HepG2 (cell line): ENCODE data around the gene LBR. TPM values are rescaled to one million over a fixed set of nuclear protein-coding genes. Genes with fewer than 3 reads are reported as not detected.

ENCODE experiments used
- ATAC-seq: fragments of 200-7000 bp; cut with Tn5 transposase; 3 replicates; pipeline ENCODE4 v1.9.1; 2020; ENCODE audit warnings: mild to moderate bottlenecking, moderate library complexity
- BruUV-seq: library from RNA; stranded (reverse); fragments of 400-500 nt; replicated peaks from 2 replicates; lab custom pipeline; 2021; lab: Mats Ljungman, UMichigan
- CTCF ChIA-PET: fragments of 300-600 bp; formaldehyde crosslinking; extraction: SDS; loops from one replicate; lab custom pipeline; 2021; ENCODE audit warnings: low total read pairs, inconsistent platforms, low intra/inter-chr PET ratio; lab: Yijun Ruan, JAX
- POLR2A ChIA-PET: fragments of 350-600 bp; sonication (Branson Sonifier 250); formaldehyde crosslinking; loops from one replicate; lab custom pipeline; 2020; ENCODE audit warnings: antibody characterized with exemption, inconsistent platforms; lab: Yijun Ruan, JAX
- DNase-seq: peaks from one replicate; pipeline ENCODE4 v3.0.0-alpha.2; 2015; ENCODE audit warnings: low spot score
- FAIRE-seq: peaks from 3 replicates; lab custom pipeline; 2011; peaks lifted over from hg19 to GRCh38; lab: Jason Lieb, UNC
- H2AFZ ChIP-seq: one replicate; pipeline ENCODE4 v1.6.1; 2011; ENCODE audit warnings: low read length, inconsistent platforms
- H3K27ac ChIP-seq: fragments of 300-600 bp; 3 replicates; pipeline ENCODE4 v1.8.0; 2011; ENCODE audit warnings: mixed run types, mild to moderate bottlenecking, mixed read lengths, low read length, inconsistent platforms; ENCODE audit not compliant: insufficient read depth; ENCODE audit errors: extremely low read length
- H3K27me3 ChIP-seq, 2 experiments: fragments of 200-600 bp in 1 of 2; 2 replicates in 1 of 2; 3 replicates in 1 of 2; pipeline versions ENCODE4 v1.6.0 to v1.8.0; 2011; ENCODE audit warnings: low read length in 2 of 2, mild to moderate bottlenecking in 2 of 2, moderate library complexity in 2 of 2, inconsistent platforms in 1 of 2; ENCODE audit not compliant: insufficient read depth in 2 of 2, control insufficient read depth in 1 of 2
- H3K36me3 ChIP-seq, 2 experiments: fragments of 200-600 bp in 1 of 2; replicated peaks in 1 of 2; 2 replicates in 1 of 2; 3 replicates in 1 of 2; pipeline versions ENCODE4 v1.5.1 to v1.8.0; 2011; ENCODE audit warnings: low read length in 2 of 2, inconsistent platforms in 1 of 2; ENCODE audit not compliant: insufficient read depth in 2 of 2, control insufficient read depth in 1 of 2
- H3K4me1 ChIP-seq: 2 replicates; pipeline ENCODE4 v1.5.1; 2012; ENCODE audit warnings: low read length, inconsistent platforms; ENCODE audit not compliant: insufficient read depth
- H3K4me2 ChIP-seq: 2 replicates; pipeline ENCODE4 v1.6.0; 2011; ENCODE audit warnings: low read depth, low read length, inconsistent platforms
- H3K4me3 ChIP-seq, 3 experiments: fragments of 200-600 bp in 1 of 3; sonication (generic), shearing (Covaris generic) in 1 of 3; replicated peaks in 1 of 3; 2 replicates each; pipeline ENCODE4 v1.5.1; 2011 to 2016; ENCODE audit warnings: low read length in 3 of 3, inconsistent platforms in 2 of 3, low read depth in 2 of 3, mild to moderate bottlenecking in 2 of 3, control low read depth in 1 of 3, mixed read lengths in 1 of 3; ENCODE audit not compliant: insufficient read depth in 1 of 3
- H3K79me2 ChIP-seq: one replicate; pipeline ENCODE4 v1.6.1; 2011; ENCODE audit warnings: low read length, inconsistent platforms; ENCODE audit not compliant: insufficient read depth
- H3K9ac ChIP-seq: 2 replicates; pipeline ENCODE4 v1.6.0; 2011; ENCODE audit warnings: mild to moderate bottlenecking, low read depth, low read length, inconsistent platforms; ENCODE audit not compliant: insufficient read depth
- H3K9me3 ChIP-seq: 2 replicates; pipeline ENCODE4 v1.5.1; 2012; ENCODE audit warnings: mild to moderate bottlenecking, low read length
- H4K20me1 ChIP-seq: 2 replicates; pipeline ENCODE4 v1.6.0; 2011; ENCODE audit warnings: inconsistent platforms, mild to moderate bottlenecking, low read length, moderate library complexity; ENCODE audit not compliant: insufficient read depth
- ARNT ChIP-seq: fragments of 450-650 bp; IDR thresholded peaks from 2 replicates; pipeline ENCODE4 v1.6.1; 2017
- EED ChIP-seq: sonication (generic); formaldehyde crosslinking; IDR thresholded peaks from 2 replicates; pipeline ENCODE4 v1.5.0; 2020; ENCODE audit warnings: mild to moderate bottlenecking, missing genetic modification reagents
- GPN1 ChIP-seq: sonication (generic); formaldehyde crosslinking; IDR thresholded peaks from 2 replicates; pipeline ENCODE4 v1.5.1; 2020; ENCODE audit warnings: missing genetic modification reagents, borderline replicate concordance
- MAFF ChIP-seq: IDR thresholded peaks from 2 replicates; pipeline ENCODE4 v1.6.1; 2011; ENCODE audit warnings: low read depth, low read length, improper control_type of control experiment
- MYNN ChIP-seq: sonication (generic); formaldehyde crosslinking; IDR thresholded peaks from 2 replicates; pipeline ENCODE4 v1.4.0; 2020; ENCODE audit warnings: mild to moderate bottlenecking, low read depth, missing genetic modification reagents
- NR2F6 ChIP-seq, 2 experiments: IDR thresholded peaks; 2 replicates each; pipeline ENCODE4 v1.6.1; 2016; ENCODE audit warnings: antibody characterized with exemption in 1 of 2, mild to moderate bottlenecking in 1 of 2
- ZNF367 ChIP-seq: sonication (generic); formaldehyde crosslinking; IDR thresholded peaks from 2 replicates; pipeline ENCODE4 v1.4.0; 2020; ENCODE audit warnings: missing genetic modification reagents, borderline replicate concordance
- ZSCAN9 ChIP-seq: IDR thresholded peaks from 2 replicates; pipeline ENCODE4 v1.6.1; 2016; ENCODE audit warnings: borderline replicate concordance
- WGBS: methylation state at CpG from one replicate; pipeline ENCODE4 v1.1.6; 2017; ENCODE audit warnings: low lambda C conversion rate; 5-methylcytosine and 5-hydroxymethylcytosine counted together
- in situ Hi-C: cut with HindIII; loops from 2 replicates; pipeline ENCODE4 v1.10.0; 2017; ENCODE audit warnings: low pct_unique_long_range_greater_than_20kb; ENCODE audit not compliant: extremely low pct_ligation_motif_present
- intact Hi-C: fragments of 100-400 bp; cut with micrococcal nuclease; formaldehyde crosslinking; loops from one replicate; pipeline ENCODE4 v1.10.0; 2022; ENCODE audit not compliant: unreplicated experiment
- polyA plus RNA-seq, 8 experiments: library from polyadenylated mRNA; depleted of rRNA in 3 of 8; stranded (reverse) in 7 of 8; unstranded in 1 of 8; fragments of >200 nt; fragmentation: Illumina TruSeq in 4 of 8; extraction: Trizol in 4 of 8; gene quantifications; 2 replicates each; pipeline versions ENCODE4 v1.2.1 to v1.2.3, GENCODE V29; 2011 to 2016; ENCODE audit warnings: low read depth in 4 of 8, missing spikeins in 1 of 8, mixed read lengths in 1 of 8; ENCODE audit not compliant: insufficient read depth in 1 of 8
- total RNA-seq, 5 experiments: library from RNA; depleted of rRNA; stranded (reverse); fragments of >200 nt; fragmentation: Illumina TruSeq; extraction: Trizol; gene quantifications; 2 replicates each; pipeline ENCODE4 v1.2.3, GENCODE V29; 2016; ENCODE audit warnings: low read depth in 1 of 5
- TF ChIP-seq, protein P1 (sequence below): sonication (generic); formaldehyde crosslinking; IDR thresholded peaks from 2 replicates; pipeline ENCODE4 v1.4.0; 2020; ENCODE audit warnings: missing genetic modification reagents, mild to moderate bottlenecking, borderline replicate concordance
- TF ChIP-seq, protein P2 (sequence below): sonication (generic); formaldehyde crosslinking; IDR thresholded peaks from 2 replicates; pipeline ENCODE4 v1.4.0; 2020; ENCODE audit warnings: missing genetic modification reagents, borderline replicate concordance
- TF ChIP-seq, protein P3 (sequence below): sonication (generic); formaldehyde crosslinking; IDR thresholded peaks from 2 replicates; pipeline ENCODE4 v1.4.0; 2020; ENCODE audit warnings: missing genetic modification reagents, borderline replicate concordance

LBR gene
- total and polyA plus RNA-seq, 2 of the 13 experiments (the other 11 are each of a cell fraction or from before 2014, with no cell fraction given) = 38.9 to 76.7 TPM

DNA sequence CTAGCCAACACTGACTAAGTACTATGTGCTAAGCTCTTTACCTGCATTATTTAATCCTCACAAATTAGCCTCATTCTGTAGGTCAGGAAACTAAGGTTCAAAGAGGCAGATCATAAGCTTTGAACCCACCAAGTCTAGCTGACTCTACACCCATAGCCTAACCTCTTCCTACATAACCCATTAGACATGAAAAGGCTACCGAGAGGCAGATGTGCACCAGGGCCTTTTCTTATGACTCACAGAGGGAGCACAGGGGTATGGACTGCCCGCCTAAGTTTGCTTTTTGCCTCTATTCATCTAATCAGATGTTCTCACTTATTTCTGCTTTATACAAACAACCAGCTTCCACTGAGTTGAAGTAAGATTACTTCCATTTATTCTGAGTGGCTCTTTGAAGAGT lies 31.5 kb downstream of the LBR start:
- no TSS peak for BruUV-seq
- Histone ChIP-seq H3K36me3 (peaks cover 0 to 16% of the 10 kb centered on the region in 2 experiments), H3K27me3 (no peaks in the 10 kb centered on the region), H3K9me3 (no peaks in the 10 kb centered on the region), H3K4me1 (no peaks in the 10 kb centered on the region), H3K4me2 (no peak overlapping the region), H2AFZ (no peak overlapping the region), H3K79me2 (no peaks in the 10 kb centered on the region), H3K27ac (no peak overlapping the region), H4K20me1 (no peaks in the 10 kb centered on the region), H3K9ac (no peak overlapping the region), H3K4me3 (no peak overlapping the region)
- in situ Hi-C loops = no loop called here
- POLR2A ChIA-PET = no interaction called here
- intact Hi-C loops = no loop called here
- ATAC-seq (no peak), FAIRE-seq (no peak), DNase-seq (no peak)
- TF ChIP-seq MYNN (CRISPR knock-in tag) = no peak
- TF ChIP-seq, protein P1, sequence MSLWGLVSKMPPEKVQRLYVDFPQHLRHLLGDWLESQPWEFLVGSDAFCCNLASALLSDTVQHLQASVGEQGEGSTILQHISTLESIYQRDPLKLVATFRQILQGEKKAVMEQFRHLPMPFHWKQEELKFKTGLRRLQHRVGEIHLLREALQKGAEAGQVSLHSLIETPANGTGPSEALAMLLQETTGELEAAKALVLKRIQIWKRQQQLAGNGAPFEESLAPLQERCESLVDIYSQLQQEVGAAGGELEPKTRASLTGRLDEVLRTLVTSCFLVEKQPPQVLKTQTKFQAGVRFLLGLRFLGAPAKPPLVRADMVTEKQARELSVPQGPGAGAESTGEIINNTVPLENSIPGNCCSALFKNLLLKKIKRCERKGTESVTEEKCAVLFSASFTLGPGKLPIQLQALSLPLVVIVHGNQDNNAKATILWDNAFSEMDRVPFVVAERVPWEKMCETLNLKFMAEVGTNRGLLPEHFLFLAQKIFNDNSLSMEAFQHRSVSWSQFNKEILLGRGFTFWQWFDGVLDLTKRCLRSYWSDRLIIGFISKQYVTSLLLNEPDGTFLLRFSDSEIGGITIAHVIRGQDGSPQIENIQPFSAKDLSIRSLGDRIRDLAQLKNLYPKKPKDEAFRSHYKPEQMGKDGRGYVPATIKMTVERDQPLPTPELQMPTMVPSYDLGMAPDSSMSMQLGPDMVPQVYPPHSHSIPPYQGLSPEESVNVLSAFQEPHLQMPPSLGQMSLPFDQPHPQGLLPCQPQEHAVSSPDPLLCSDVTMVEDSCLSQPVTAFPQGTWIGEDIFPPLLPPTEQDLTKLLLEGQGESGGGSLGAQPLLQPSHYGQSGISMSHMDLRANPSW = no peak
- no peak for TF ChIP-seq ZSCAN9 (CRISPR knock-in tag)
- CTCF ChIA-PET = no interaction called here
- WGBS = 92% methylated on average over 2 of the region's 2 CpGs

GRCh38 chr1:225389843-225390242 lies 38.0 kb downstream of the LBR start:
- in situ Hi-C loops = no loop called here
- DNase-seq = no peak
- H3K27me3 ChIP-seq = no peaks in the 10 kb centered on the region
- H3K9ac ChIP-seq = no peak overlapping the region
- no peaks in the 10 kb centered on the region for H4K20me1 ChIP-seq
- BruUV-seq = no TSS peak
- TF ChIP-seq ZNF367 (CRISPR knock-in tag) = no peak
- TF ChIP-seq, protein P2, sequence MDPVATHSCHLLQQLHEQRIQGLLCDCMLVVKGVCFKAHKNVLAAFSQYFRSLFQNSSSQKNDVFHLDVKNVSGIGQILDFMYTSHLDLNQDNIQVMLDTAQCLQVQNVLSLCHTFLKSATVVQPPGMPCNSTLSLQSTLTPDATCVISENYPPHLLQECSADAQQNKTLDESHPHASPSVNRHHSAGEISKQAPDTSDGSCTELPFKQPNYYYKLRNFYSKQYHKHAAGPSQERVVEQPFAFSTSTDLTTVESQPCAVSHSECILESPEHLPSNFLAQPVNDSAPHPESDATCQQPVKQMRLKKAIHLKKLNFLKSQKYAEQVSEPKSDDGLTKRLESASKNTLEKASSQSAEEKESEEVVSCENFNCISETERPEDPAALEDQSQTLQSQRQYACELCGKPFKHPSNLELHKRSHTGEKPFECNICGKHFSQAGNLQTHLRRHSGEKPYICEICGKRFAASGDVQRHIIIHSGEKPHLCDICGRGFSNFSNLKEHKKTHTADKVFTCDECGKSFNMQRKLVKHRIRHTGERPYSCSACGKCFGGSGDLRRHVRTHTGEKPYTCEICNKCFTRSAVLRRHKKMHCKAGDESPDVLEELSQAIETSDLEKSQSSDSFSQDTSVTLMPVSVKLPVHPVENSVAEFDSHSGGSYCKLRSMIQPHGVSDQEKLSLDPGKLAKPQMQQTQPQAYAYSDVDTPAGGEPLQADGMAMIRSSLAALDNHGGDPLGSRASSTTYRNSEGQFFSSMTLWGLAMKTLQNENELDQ (CRISPR knock-in tag) = no peak
- no peak for TF ChIP-seq EED (CRISPR knock-in tag)
- no peak for TF ChIP-seq MAFF
- TF ChIP-seq ARNT = no peak
- TF ChIP-seq GPN1 (CRISPR knock-in tag) = no peak
- no peak for TF ChIP-seq NR2F6 (IDR thresholded peaks at IDR 0.05)
- TF ChIP-seq NR2F6 (CRISPR knock-in tag; IDR thresholded peaks at IDR 0.05) = no peak
- TF ChIP-seq, protein P3, sequence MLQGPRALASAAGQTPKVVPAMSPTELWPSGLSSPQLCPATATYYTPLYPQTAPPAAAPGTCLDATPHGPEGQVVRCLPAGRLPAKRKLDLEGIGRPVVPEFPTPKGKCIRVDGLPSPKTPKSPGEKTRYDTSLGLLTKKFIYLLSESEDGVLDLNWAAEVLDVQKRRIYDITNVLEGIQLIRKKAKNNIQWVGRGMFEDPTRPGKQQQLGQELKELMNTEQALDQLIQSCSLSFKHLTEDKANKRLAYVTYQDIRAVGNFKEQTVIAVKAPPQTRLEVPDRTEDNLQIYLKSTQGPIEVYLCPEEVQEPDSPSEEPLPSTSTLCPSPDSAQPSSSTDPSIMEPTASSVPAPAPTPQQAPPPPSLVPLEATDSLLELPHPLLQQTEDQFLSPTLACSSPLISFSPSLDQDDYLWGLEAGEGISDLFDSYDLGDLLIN = no peak
- TF ChIP-seq, all 625 proteins: peak for 0
- no peaks in the 10 kb centered on the region for H3K9me3 ChIP-seq
- POLR2A ChIA-PET = no interaction called here
- no peak for ATAC-seq
- H3K4me2 ChIP-seq = no peak overlapping the region
- no peak overlapping the region for H3K4me3 ChIP-seq
- no peaks in the 10 kb centered on the region for H3K36me3 ChIP-seq
- H3K27ac ChIP-seq = no peak overlapping the region
- no peak overlapping the region for H2AFZ ChIP-seq
- FAIRE-seq = no peak
- CTCF ChIA-PET = no interaction called here
- 73% methylated on average over 4 of the region's 4 CpGs for WGBS
- H3K4me1 ChIP-seq = no peaks in the 10 kb centered on the region
- H3K79me2 ChIP-seq = no peaks in the 10 kb centered on the region
- intact Hi-C loops = no loop called here
